Central memory CD8-positive, alpha-beta T cell (primary cell): Measurements from ENCODE around the gene JCHAIN.

Source experiments
- ATAC-seq: fragments of 150-1000 bp; cut with Tn5 transposase; replicated peaks from 2 replicates; pipeline ENCODE4 v1.10.0; 2022; ENCODE audit warnings: mild to moderate bottlenecking, moderate FRiP score, moderate number of reproducible peaks; ENCODE audit not compliant: poor library complexity, severe bottlenecking; ENCODE audit errors: extremely low read depth
- DNase-seq, 2 donors: peaks; one replicate each; pipeline ENCODE4 v3.0.0; 2021; ENCODE audit warnings: low spot score in 2 of 2
- H3K27ac Mint-ChIP-seq: one replicate; pipeline ENCODE4 v1.8.0; 2022; ENCODE audit warnings: low read depth, mild to moderate bottlenecking, moderate library complexity, mixed read lengths
- H3K27me3 Mint-ChIP-seq: one replicate; pipeline ENCODE4 v1.8.0; 2022; ENCODE audit warnings: mixed read lengths
- H3K36me3 Mint-ChIP-seq: one replicate; pipeline ENCODE4 v1.8.0; 2022; ENCODE audit warnings: mild to moderate bottlenecking, moderate library complexity, mixed read lengths; ENCODE audit not compliant: insufficient read depth
- H3K4me1 Mint-ChIP-seq: one replicate; pipeline ENCODE4 v1.8.0; 2022; ENCODE audit warnings: mixed read lengths
- H3K4me3 Mint-ChIP-seq: one replicate; pipeline ENCODE4 v1.8.0; 2022; ENCODE audit warnings: mild to moderate bottlenecking, moderate library complexity, mixed read lengths
- H3K9me3 Mint-ChIP-seq: one replicate; pipeline ENCODE4 v1.8.0; 2022; ENCODE audit warnings: mixed read lengths

The JCHAIN gene

GRCh38 chr4:70623323-70623722 is 43.0 kb downstream of the JCHAIN start:
- DNase-seq (no peak), ATAC-seq (no peak)
- H3K4me1 Mint-ChIP-seq = no peaks in the 10 kb centered on the region
- H3K36me3 Mint-ChIP-seq = no peaks in the 10 kb centered on the region
- no peaks in the 10 kb centered on the region for H3K9me3 Mint-ChIP-seq
- no peak overlapping the region for H3K27ac Mint-ChIP-seq
- H3K27me3 Mint-ChIP-seq = no peaks in the 10 kb centered on the region
- H3K4me3 Mint-ChIP-seq = no peak overlapping the region

DNA sequence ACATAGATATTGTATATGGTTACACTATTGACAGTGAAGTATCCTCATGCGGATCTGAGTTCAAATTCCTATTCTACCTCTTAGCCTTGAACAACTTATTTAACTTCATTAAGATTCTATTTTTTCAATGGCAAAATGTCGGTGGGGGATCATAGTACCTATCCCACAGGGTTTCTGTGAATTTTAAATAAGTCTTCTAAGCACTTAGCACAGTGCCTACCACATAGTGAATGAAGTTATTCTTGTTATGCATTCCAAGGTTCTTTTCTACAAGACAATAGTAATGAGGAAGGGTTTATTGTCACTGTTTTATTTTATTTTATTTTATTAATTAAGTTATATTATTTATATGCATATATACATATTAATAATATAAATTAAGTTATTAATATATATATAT is 46.5 kb downstream of the JCHAIN start:
- no peak for ATAC-seq
- Mint-ChIP-seq H3K4me3 (no peak overlapping the region), H3K4me1 (no peaks in the 10 kb centered on the region), H3K27me3 (no peaks in the 10 kb centered on the region), H3K9me3 (no peaks in the 10 kb centered on the region), H3K27ac (no peak overlapping the region), H3K36me3 (no peaks in the 10 kb centered on the region)
- DNase-seq = no peak

DNA sequence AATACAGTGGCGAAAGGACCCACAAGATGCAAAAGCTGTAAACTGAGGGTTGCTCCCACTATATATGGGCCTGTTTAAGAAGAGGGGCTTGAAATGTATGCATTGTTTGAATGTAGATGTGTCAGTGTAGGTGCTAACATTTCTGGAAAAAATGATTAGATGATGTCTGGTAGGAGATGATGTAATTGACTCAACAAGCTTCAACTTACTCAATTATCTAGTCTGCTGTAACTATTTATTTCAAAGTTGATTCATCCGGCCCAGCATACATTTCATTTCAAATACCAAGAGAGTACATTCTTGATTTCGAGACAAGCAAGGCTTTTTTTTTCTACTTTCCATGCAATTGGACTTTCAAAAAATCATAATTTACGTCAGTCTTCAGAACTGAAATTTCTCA is 47.0 kb downstream of the JCHAIN start:
- Mint-ChIP-seq H3K9me3 (no peaks in the 10 kb centered on the region), H3K36me3 (no peaks in the 10 kb centered on the region), H3K27me3 (peaks cover under 1% of the 10 kb centered on the region), H3K4me3 (no peak overlapping the region), H3K4me1 (no peaks in the 10 kb centered on the region), H3K27ac (no peak overlapping the region)
- DNase-seq = no peak
- peak; percentile 37 for ATAC-seq

- no peaks in the 10 kb centered on the region for H3K9me3 Mint-ChIP-seq
These were observed 52.1 kb downstream of the JCHAIN start for GRCh38 chr4:70614184-70614555.

GRCh38 chr4:70613306-70614183 is 52.8 kb downstream of the JCHAIN start:
- Mint-ChIP-seq H3K27ac (no peak overlapping the region), H3K9me3 (no peaks in the 10 kb centered on the region), H3K27me3 (peaks cover 44% of the 10 kb centered on the region), H3K36me3 (no peaks in the 10 kb centered on the region), H3K4me1 (no peaks in the 10 kb centered on the region), H3K4me3 (no peak overlapping the region)
- no peak for ATAC-seq
- DNase-seq = no peak

More at GRCh38 chr4:70614184-70614555, 52.1 kb downstream of the JCHAIN start:
- Mint-ChIP-seq H3K27ac (no peak overlapping the region), H3K4me3 (no peak overlapping the region), H3K36me3 (no peaks in the 10 kb centered on the region), H3K27me3 (peaks cover 39% of the 10 kb centered on the region), H3K4me1 (no peaks in the 10 kb centered on the region)
- ATAC-seq = no peak
- DNase-seq = no peak

DNA sequence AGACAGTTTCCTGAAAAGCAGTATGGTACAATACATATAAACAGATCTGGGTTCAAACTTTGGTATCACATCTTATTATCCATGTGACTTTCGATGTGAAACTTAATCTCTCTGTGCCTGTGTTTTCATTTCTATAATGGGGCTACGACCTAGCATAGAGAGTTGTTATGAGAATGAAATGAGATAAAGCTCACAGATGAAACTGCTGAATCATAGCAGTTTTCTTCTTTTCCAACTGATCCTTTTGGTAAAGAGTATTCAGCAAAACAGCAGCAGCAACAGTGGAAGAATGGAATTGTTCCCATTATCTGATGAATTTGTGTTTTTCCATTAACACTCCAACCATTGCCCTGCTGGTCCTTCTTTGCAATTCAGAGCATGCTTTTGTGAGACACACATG is 58.0 kb downstream of the JCHAIN start:
- H3K4me1 Mint-ChIP-seq = no peaks in the 10 kb centered on the region
- H3K36me3 Mint-ChIP-seq = no peaks in the 10 kb centered on the region
- no peak for DNase-seq
- H3K27ac Mint-ChIP-seq = no peak overlapping the region
- H3K27me3 Mint-ChIP-seq = peaks cover 58% of the 10 kb centered on the region
- no peaks in the 10 kb centered on the region for H3K9me3 Mint-ChIP-seq
- no peak for ATAC-seq
- no peak overlapping the region for H3K4me3 Mint-ChIP-seq

DNA sequence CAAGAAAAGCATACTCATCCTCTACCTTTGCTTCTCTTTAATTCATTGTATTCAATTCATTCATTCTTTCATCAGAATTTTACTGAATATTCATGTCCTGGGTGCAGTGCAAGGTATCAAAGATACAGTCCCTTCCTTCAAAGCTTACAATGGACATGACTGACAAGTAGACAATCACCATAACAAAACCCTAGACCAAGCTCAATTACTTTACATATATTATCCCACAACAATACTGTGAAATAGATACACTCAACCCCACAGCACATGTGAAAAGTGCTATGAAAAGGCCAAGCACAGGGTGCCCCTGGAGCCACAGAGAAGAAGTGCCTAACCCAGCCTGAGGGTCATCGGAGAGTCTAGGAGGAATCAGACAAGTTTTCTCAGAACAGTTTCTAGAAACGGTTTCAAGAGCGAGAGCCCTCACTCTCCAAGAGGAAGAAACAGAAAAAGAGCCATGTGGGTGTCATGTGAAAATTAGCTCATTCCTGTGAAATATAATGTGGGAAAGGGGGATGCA is 58.9 kb downstream of the JCHAIN start:
- Mint-ChIP-seq H3K27me3 (peaks cover 58% of the 10 kb centered on the region), H3K9me3 (no peaks in the 10 kb centered on the region), H3K27ac (no peak overlapping the region), H3K36me3 (no peaks in the 10 kb centered on the region), H3K4me1 (no peaks in the 10 kb centered on the region), H3K4me3 (no peak overlapping the region)
- ATAC-seq = no peak
- no peak for DNase-seq

DNA sequence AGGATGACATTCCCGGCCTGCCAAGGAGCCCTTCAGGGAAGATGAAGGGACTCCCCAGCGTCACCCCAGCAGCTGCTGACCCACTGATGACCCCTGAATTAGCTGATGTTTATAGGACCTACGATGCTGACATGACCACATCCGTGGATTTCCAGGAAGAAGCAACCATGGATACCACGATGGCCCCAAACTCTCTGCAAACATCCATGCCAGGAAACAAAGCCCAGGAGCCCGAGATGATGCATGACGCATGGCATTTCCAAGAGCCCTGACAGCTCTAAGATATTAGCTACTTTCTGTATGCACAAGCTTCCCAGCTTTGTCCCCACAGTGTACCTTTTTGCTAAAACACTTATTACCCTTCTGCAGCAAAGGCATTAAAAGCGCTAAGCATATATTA is 59.8 kb downstream of the JCHAIN start:
- H3K4me1 Mint-ChIP-seq = no peaks in the 10 kb centered on the region
- H3K27ac Mint-ChIP-seq = no peak overlapping the region

More for the DNA sequence above, 59.8 kb downstream of the JCHAIN start:
- no peaks in the 10 kb centered on the region for H3K9me3 Mint-ChIP-seq
- ATAC-seq = no peak
- no peaks in the 10 kb centered on the region for H3K36me3 Mint-ChIP-seq
- H3K4me3 Mint-ChIP-seq = no peak overlapping the region
- H3K27me3 Mint-ChIP-seq = peaks cover 51% of the 10 kb centered on the region
- no peak for DNase-seq
